Measurements from ENCODE around the gene IL17C. TPM values are rescaled to one million over a fixed set of nuclear protein-coding genes. Genes with fewer than 3 reads are reported as not detected.

IL17C gene
- polyA plus RNA-seq, 1 of the 3 experiments (the other 2 are of a cell fraction): 0.07 TPM

DNA sequence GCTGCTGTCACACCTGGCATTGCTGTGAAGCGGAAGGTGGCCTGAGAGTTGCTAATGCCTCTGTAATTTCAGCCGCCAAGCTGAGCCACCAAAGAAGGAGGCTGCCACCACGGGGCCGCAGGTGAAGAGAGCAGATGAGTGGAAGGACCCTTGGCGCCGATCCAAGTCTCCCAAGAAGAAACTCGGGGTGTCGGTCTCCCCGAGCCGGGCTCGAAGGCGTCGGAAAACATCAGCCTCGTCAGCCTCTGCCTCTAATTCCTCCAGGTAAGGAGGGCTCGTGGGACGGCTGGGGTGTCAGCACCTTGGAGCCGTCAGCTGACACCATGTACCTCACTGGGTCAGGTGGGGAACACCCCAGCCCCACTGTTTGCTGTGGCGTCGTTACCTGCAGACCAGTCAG is 16.2 kb upstream of the IL17C start:
- DNase-seq: no peak
- no peaks in the 10 kb centered on the region for H3K9me3 ChIP-seq
- peaks cover 10% of the 10 kb centered on the region; the same call in 1 of the 2 replicates for H3K79me2 ChIP-seq (ENCODE audit: insufficient read depth)
- H3K27me3 ChIP-seq (ENCODE audit: insufficient read depth): no peaks in the 10 kb centered on the region
- no peak for TF ChIP-seq TEAD4 (IDR thresholded peaks at IDR 0.05; ENCODE audit: borderline replicate concordance, insufficient read depth)
- TF ChIP-seq JUND (IDR thresholded peaks at IDR 0.05): no peak
- no peak overlapping the region for H3K27ac ChIP-seq (ENCODE audit: low read depth in 2 of 2, low read length in 1 of 2)
- H3K36me3 ChIP-seq (replicated peaks in 1 of 2; ENCODE audit: control insufficient read depth in 1 of 2, insufficient read depth in 2 of 2, low read length in 1 of 2): peaks cover 8 to 40% of the 10 kb centered on the region in 2 experiments
- H3K4me1 ChIP-seq (ENCODE audit: control insufficient read depth in 1 of 2, insufficient read depth in 2 of 2, low read depth in 1 of 2, low read length in 1 of 2): no peaks in the 10 kb centered on the region
- H3K9me2 ChIP-seq: no peaks in the 10 kb centered on the region
- no peak overlapping the region for H3K4me2 ChIP-seq
- no peak overlapping the region for H3K4me3 ChIP-seq (ENCODE audit: low read depth in 2 of 2, low read length in 1 of 2)
- no peak overlapping the region for H3K9ac ChIP-seq
- peaks cover 5% of the 10 kb centered on the region; the same call in 1 of the 2 replicates for H4K20me1 ChIP-seq (ENCODE audit: insufficient read depth)
- ChIA-PET POLR2A (no interaction called here), CTCF (no interaction called here)
- WGBS (ENCODE audit: low lambda C conversion rate): 94% methylated on average over 17 of the region's 19 CpGs
- H2AFZ ChIP-seq (ENCODE audit: low read depth): no peak overlapping the region
- no peaks in the 10 kb centered on the region for H3F3A ChIP-seq (replicated peaks; ENCODE audit: insufficient read depth)

DNA sequence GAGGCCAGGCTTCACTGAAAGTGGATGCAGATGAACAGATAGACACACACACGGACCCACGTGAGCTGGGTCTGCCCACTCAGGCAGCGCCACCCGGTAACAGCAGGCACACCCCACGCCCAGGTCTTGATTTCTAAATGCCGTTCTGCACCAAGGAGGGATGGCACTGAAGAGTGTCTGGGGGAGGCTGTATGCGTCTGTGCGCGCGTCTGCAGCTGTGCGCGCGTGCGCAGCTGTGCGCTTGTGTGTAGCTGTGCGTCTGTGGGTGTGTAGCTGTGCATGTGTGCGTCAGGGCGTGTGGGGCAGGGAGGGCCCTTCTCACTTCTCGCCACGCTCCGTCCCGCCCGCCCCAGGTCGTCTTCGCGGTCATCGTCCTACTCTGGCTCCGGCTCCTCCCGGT is 15.5 kb upstream of the IL17C start:
- CTCF ChIA-PET: no interaction called here
- no peaks in the 10 kb centered on the region for H3K4me1 ChIP-seq (ENCODE audit: control insufficient read depth in 1 of 2, insufficient read depth in 2 of 2, low read depth in 1 of 2, low read length in 1 of 2)
- H3K27ac ChIP-seq (ENCODE audit: low read depth in 2 of 2, low read length in 1 of 2): no peak overlapping the region
- H3K9me3 ChIP-seq: no peaks in the 10 kb centered on the region
- WGBS (ENCODE audit: low lambda C conversion rate): over 99% methylated on average over 23 of the region's 29 CpGs
- no peaks in the 10 kb centered on the region for H3K9me2 ChIP-seq
- POLR2A ChIA-PET: interaction anchor here (0.6 kb wide), 1 partner anchor 1060 kb away, joined by 3 read pairs; no protein-coding TSS in a partner anchor
- no peak overlapping the region for H3K4me3 ChIP-seq (ENCODE audit: low read depth in 2 of 2, low read length in 1 of 2)
- H3K36me3 ChIP-seq (replicated peaks in 1 of 2; ENCODE audit: control insufficient read depth in 1 of 2, insufficient read depth in 2 of 2, low read length in 1 of 2): peaks cover 8 to 41% of the 10 kb centered on the region in 2 experiments
- H3K79me2 ChIP-seq (ENCODE audit: insufficient read depth): peaks cover 5% of the 10 kb centered on the region; the same call in 1 of the 2 replicates
- no peak overlapping the region for H3K4me2 ChIP-seq
- TF ChIP-seq RCOR1 (IDR thresholded peaks at IDR 0.05; ENCODE audit: low read length) (no peak), SMC3 (IDR thresholded peaks at IDR 0.05; ENCODE audit: low read depth, low read length) (no peak), CHD2 (IDR thresholded peaks at IDR 0.05; ENCODE audit: low read length, partially characterized antibody) (no peak), MEF2A (IDR thresholded peaks at IDR 0.05; ENCODE audit: borderline replicate concordance, low read depth) (no peak), FOXJ3 (CRISPR knock-in tag; IDR thresholded peaks at IDR 0.05) (no peak), TCF12 (IDR thresholded peaks at IDR 0.05) (no peak), SIN3A (IDR thresholded peaks at IDR 0.05; ENCODE audit: borderline replicate concordance, low read depth, low read length) (no peak), MXI1 (IDR thresholded peaks at IDR 0.05; ENCODE audit: low read depth, low read length) (no peak)
- TF ChIP-seq, protein P1, sequence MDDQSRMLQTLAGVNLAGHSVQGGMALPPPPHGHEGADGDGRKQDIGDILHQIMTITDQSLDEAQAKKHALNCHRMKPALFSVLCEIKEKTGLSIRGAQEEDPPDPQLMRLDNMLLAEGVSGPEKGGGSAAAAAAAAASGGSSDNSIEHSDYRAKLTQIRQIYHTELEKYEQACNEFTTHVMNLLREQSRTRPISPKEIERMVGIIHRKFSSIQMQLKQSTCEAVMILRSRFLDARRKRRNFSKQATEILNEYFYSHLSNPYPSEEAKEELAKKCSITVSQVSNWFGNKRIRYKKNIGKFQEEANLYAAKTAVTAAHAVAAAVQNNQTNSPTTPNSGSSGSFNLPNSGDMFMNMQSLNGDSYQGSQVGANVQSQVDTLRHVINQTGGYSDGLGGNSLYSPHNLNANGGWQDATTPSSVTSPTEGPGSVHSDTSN (IDR thresholded peaks at IDR 0.05): no peak
- TF ChIP-seq, protein P2, sequence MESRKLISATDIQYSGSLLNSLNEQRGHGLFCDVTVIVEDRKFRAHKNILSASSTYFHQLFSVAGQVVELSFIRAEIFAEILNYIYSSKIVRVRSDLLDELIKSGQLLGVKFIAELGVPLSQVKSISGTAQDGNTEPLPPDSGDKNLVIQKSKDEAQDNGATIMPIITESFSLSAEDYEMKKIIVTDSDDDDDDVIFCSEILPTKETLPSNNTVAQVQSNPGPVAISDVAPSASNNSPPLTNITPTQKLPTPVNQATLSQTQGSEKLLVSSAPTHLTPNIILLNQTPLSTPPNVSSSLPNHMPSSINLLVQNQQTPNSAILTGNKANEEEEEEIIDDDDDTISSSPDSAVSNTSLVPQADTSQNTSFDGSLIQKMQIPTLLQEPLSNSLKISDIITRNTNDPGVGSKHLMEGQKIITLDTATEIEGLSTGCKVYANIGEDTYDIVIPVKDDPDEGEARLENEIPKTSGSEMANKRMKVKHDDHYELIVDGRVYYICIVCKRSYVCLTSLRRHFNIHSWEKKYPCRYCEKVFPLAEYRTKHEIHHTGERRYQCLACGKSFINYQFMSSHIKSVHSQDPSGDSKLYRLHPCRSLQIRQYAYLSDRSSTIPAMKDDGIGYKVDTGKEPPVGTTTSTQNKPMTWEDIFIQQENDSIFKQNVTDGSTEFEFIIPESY (IDR thresholded peaks at IDR 0.05; ENCODE audit: borderline replicate concordance, low read depth): no peak
- TF ChIP-seq, protein P3, sequence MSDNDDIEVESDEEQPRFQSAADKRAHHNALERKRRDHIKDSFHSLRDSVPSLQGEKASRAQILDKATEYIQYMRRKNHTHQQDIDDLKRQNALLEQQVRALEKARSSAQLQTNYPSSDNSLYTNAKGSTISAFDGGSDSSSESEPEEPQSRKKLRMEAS (IDR thresholded peaks at IDR 0.05; ENCODE audit: low read depth): no peak
- no peak overlapping the region for H3K9ac ChIP-seq
- H3K27me3 ChIP-seq (ENCODE audit: insufficient read depth): no peaks in the 10 kb centered on the region
- peaks cover 5% of the 10 kb centered on the region; the same call in 1 of the 2 replicates for H4K20me1 ChIP-seq (ENCODE audit: insufficient read depth)
- no peak overlapping the region for H2AFZ ChIP-seq (ENCODE audit: low read depth)
- no peaks in the 10 kb centered on the region for H3F3A ChIP-seq (replicated peaks; ENCODE audit: insufficient read depth)
- no peak for DNase-seq

All from SK-N-SH (cell line).